NCI-H187 treated with DMSO at 0.1 percent for 48 hours (cell line): ENCODE results near the gene IRAK1.

Experiments used
- DNase-seq: peaks from one replicate; lab custom pipeline; 2025; lab: John Stamatoyannopoulos, UW

Gene IRAK1

GRCh38 chrX:154019633-154020528 is at the start of gene IRAK1:
Gene IRAK1 (minus strand): TSS chrX:154019902. CDS start chrX:154019812, 90 bp downstream.
- DNase-seq, result no peak

GRCh38 chrX:154068560-154068959 is 48.9 kb upstream of the IRAK1 start:
- no peak for DNase-seq

DNA sequence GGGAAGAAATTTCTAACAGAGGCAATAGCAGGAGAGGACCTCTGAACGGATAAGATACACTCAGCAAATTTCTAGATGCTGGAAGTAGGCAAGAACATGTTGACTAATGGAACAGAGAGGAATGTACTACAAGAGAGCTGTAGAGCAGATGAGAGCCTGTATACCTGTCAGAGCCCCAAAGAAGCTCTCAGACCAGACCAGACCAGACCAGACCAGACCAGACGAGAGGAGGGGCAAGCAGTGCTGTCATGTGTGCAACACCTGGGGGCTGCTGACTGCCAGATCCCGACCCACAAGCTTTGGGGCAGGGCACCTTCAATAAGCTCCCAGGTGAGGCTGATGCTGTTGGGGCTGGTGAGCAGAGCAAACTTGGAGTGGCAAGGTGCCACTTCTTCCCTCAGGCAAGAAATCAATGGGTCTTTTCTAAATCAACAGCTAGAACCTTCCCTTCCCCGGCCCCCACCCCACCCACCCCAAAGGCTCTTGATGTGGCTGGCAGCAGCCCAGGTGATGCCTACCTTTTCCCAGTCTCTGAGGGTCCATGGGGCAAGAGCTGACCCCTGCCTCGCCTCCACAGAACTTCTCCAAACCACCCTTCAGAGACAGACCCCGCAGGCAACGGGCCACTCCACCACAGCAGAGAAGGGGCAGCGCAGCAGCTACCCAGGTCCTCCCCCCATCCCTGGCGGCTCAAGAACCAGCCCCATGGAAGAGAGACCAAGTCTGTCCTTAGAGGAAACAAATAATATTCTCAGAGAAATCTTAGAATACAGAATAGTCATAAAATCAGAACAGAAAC is 45.1 kb upstream of the IRAK1 start:
- no peak for DNase-seq

- no peak for DNase-seq
Measured at GRCh38 chrX:154063234-154063633, 43.5 kb upstream of the IRAK1 start.

DNA sequence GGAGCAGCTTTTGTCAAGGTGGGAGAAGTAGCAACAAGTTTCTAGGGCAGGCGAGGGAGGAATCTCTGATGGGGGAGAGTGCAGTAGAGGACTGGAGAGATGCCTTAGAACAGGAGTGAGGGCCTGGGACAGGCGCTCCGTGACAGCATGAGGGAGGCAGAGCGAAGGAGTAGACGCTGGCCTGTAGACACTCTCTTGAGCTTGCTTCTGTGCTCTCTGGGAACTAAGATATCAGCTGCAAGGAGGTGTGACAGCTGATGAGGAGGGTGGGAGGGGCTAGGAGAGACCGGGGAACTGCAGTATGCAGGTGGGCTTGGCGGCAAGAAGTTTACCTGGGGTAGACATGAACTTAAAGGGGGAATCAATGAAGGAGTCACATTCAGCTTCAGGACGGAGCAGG is 42.1 kb upstream of the IRAK1 start:
- DNase-seq, result no peak

DNA sequence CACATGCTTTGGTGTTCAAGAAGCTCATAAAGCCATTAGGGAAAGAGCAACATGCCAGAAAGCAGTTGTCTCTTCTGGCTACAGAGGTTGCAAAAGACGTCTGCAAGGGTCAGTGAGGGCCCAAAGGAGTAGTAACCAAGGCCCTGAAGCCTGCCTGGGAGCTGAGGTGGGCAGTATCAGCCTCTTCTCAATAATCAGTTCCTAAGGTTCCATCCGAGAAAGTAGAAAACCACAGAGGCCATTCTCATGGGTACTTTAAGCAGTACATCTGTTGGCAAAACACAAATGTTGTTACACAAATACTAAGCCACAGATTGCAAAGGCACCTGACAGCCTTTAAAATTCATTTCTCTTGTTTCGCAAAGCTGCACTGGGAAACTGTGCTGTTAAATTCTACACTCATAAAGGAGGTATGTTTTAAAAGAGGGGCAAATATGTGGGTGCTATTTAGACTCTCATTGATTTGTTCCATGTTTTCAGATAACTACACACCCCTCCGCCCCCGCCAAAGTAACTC is 40.1 kb upstream of the IRAK1 start:
- DNase-seq, result no peak

DNA sequence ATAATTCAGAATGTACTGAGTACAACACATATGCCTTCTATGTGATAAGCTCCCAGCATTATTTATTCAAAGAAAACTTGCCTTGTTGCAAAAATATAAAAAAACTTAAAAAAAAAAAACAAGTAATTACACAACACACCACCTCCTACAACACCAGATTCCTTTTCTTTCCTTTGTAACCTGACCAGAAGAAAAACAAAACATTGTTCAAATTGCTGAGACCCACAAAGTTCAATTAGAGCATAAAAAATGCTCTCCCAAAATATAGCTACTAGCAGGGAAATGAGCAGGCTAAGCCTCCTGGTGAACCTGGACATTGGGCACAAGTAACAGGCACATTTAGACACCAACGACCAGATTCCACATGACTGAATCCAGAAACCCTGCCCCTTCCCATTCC is 39.5 kb upstream of the IRAK1 start:
- DNase-seq, result no peak

GRCh38 chrX:154058214-154058997 is 38.7 kb upstream of the IRAK1 start:
- no peak for DNase-seq

GRCh38 chrX:154057791-154058190 is 38.1 kb upstream of the IRAK1 start:
- DNase-seq, result no peak

GRCh38 chrX:154056770-154057241 is 37.1 kb upstream of the IRAK1 start:
- no peak for DNase-seq

GRCh38 chrX:154051201-154051810 is 31.6 kb upstream of the IRAK1 start:
- DNase-seq, result no peak

- no peak for DNase-seq
Measured at GRCh38 chrX:154050113-154050495, 30.4 kb upstream of the IRAK1 start.

DNA sequence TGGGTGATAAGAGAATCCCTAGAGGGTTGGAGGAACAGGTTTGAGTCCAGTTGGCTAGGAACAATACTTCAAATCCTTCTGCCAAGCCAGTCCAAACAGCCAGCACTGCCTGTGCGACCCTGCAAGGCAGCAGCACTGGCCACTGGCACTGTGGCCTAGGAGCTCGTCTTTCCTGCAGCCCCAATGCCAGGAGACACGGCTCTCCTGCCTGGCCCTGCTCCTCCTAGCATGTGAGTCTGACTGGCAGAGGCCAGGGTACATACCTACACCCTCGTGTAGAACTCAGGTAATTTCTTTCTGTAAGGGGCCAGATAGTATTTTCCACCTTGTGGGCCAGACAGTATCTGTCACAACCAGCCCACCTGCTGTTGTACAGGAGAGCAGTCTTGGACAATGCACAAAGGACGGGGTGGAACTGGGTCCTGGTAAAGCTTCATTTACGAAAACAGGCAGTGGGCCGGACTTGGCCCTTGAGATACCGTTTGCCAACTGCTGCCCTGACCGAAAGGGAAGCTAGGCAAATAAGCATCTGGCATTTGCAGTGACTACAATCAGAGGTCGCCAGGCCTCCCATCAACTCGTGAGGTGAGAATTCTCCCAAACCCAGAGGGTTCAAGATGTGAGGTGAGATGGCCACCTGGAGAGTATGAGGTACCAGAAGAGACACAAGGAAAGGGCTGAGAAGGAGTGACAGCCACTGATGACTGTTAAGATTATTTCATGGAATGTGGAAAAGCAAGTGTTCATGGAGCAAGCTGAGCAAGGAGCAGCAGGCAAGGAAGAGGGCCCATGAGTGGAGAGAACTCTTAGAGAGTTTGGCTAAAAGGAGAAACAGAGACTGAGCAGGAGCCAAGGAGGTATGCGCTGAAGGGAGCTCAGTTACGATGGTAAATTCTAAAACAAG is 29.8 kb upstream of the IRAK1 start:
- DNase-seq, result no peak

- no peak for DNase-seq
Measured at GRCh38 chrX:154048398-154048797, 28.7 kb upstream of the IRAK1 start.

- DNase-seq, result no peak
Measured at GRCh38 chrX:154046940-154047610, 27.4 kb upstream of the IRAK1 start.

GRCh38 chrX:154046031-154046781 is 26.5 kb upstream of the IRAK1 start:
- no peak for DNase-seq

DNA sequence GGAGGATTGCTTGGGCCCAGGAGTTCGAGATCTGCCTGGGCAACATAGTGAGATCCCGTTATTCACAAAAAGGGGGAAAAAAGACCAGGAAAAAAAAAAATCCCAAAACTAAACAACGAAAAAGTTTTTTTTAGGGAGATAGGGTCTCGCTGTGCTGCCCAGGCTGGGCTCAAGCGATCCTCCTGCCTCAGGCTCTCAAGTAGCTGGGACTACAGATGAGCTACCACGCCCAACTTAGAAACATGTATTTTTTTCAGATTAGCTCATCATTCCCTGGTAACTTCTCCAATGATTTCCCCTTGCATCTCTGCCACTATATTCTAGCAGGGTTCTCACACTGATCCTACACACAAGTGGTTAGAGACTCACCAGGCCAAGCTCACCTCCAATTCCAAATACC is 24.4 kb upstream of the IRAK1 start:
- DNase-seq, result no peak

DNA sequence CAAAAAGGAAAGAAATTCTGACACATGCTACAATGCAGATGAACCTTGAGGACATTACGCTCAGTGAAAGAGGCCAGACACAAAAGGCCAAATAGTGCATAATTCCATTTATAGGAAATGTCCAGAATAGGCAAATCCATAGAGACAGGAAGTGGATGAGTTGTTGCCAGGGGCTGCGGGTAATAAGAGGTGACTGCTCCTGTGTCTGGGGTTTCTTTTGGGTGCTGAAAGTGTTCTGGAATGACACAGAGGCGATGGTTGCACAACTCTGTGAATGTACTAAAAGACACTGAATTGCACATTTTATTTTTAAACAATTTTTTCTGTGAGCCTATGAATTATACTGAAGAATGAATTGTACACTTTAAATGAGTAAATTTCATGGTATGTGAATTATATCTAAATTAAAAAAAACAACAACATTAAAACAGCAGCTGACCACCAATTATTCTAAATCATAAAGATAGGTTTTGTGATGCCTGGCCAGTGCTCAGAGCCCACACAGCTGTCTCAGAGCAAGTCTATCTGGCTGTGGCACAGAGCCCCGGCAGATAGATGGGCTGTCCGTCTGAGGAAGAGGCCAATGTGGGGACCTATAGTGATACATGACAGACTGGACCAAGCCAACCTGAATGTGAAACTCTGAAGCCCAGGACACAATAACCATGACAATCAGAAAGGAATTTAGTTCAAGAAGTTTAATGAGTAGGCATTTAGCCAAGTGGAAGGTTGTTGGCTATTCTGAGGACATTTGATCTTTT is 23.5 kb upstream of the IRAK1 start:
- no peak for DNase-seq
